Measurements from ENCODE around the gene MIS18BP1. TPM values are rescaled to one million over a fixed set of nuclear protein-coding genes. Genes with fewer than 3 reads are reported as not detected.

Gene MIS18BP1
- total RNA-seq, 2 donors from 2014 or later: 61.0 to 91.8 TPM

DNA sequence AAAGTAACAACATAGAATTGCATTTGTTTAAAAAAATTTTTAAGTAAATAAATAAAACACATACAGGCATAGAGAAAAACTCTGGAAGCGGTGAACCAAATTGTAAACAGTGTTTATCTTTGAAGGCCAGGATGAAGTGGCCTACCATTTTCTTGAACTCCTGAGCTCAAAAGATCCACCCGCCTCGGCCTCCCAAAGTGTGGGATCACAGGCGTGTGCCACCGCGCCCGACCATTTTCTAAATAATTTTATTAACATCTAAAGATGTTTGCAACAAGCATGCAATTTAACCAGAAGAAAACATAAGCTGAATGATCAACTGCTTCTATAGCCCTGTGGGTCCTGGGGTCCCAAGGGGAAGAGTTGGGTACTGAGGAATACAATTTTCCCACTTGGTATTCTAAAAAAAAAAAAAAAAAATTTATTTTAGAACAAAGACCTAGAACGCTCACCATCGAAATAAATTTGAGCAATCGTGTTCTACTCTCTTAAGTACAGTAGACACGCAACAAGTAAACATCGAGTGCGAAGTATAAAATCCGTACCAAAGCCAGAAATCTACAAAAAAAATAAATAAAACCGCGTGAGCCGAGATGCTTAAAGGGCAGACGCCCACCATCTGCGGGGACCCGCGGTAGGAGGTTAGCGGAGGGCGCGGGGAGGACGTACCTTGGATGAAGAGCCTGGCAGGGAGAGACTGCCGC lies 484 bp downstream of the MIS18BP1 start:
- peak overlapping the region; percentile 92 for H3K4me3 ChIP-seq (ENCODE audit: low read length)
- peaks cover 3% of the 10 kb centered on the region for H3K36me3 Mint-ChIP-seq (ENCODE audit: low read depth)
- peaks cover 16% of the 10 kb centered on the region for H3K9me3 Mint-ChIP-seq
- H3K4me1 ChIP-seq (ENCODE audit: control insufficient read depth, insufficient read depth, low read length): no peaks in the 10 kb centered on the region
- H3K9me3 ChIP-seq (ENCODE audit: control insufficient read depth, low read length): peaks cover 17% of the 10 kb centered on the region
- H3K9ac ChIP-seq (ENCODE audit: extremely low read depth, low read length, poor library complexity, severe bottlenecking): peak overlapping the region; percentile 92
- H3K27ac ChIP-seq (ENCODE audit: low read depth, low read length): no peak overlapping the region
- H3K27me3 ChIP-seq (ENCODE audit: control insufficient read depth, insufficient read depth, low read length, poor library complexity, severe bottlenecking): no peaks in the 10 kb centered on the region
- peak; percentile 50 for DNase-seq
- no peaks in the 10 kb centered on the region for H3K36me3 ChIP-seq (ENCODE audit: control insufficient read depth, insufficient read depth, low read length)
- peak overlapping the region; percentile 83 for H3K4me3 Mint-ChIP-seq
- TF ChIP-seq CTCF (conservative IDR thresholded peaks at IDR 0.05): no peak
- H3K27me3 Mint-ChIP-seq (ENCODE audit: insufficient read depth): peaks cover 6% of the 10 kb centered on the region
- peak overlapping the region; percentile 94 for H3K27ac Mint-ChIP-seq
- WGBS, 2 experiments (ENCODE audit: insufficient coverage in 1 of 2, insufficient read length in 1 of 2): 0 to 1% methylated on average over 10 to 26 of the region's 26 CpGs
- H3K4me1 Mint-ChIP-seq: peaks cover 15% of the 10 kb centered on the region

GRCh38 chr14:45251912-45252311 lies 1.1 kb downstream of the MIS18BP1 start:
- Histone ChIP-seq H3K27me3 (ENCODE audit: control insufficient read depth, insufficient read depth, low read length, poor library complexity, severe bottlenecking) (no peaks in the 10 kb centered on the region), H3K4me3 (ENCODE audit: low read length) (peak overlapping the region; percentile 92), H3K9me3 (ENCODE audit: control insufficient read depth, low read length) (peaks cover 11% of the 10 kb centered on the region), H3K4me1 (ENCODE audit: control insufficient read depth, insufficient read depth, low read length) (no peaks in the 10 kb centered on the region), H3K27ac (ENCODE audit: low read depth, low read length) (no peak overlapping the region), H3K36me3 (ENCODE audit: control insufficient read depth, insufficient read depth, low read length) (no peaks in the 10 kb centered on the region), H3K9ac (ENCODE audit: extremely low read depth, low read length, poor library complexity, severe bottlenecking) (peak overlapping the region; percentile 92)
- no peak for DNase-seq
- peaks cover 13% of the 10 kb centered on the region for H3K9me3 Mint-ChIP-seq
- H3K4me1 Mint-ChIP-seq: peaks cover 15% of the 10 kb centered on the region
- WGBS, 2 experiments (ENCODE audit: insufficient coverage in 1 of 2, insufficient read length in 1 of 2): 42 to 100% methylated on average over 1 to 4 of the region's 5 CpGs
- H3K4me3 Mint-ChIP-seq: peak overlapping the region; percentile 83
- peaks cover 3% of the 10 kb centered on the region for H3K36me3 Mint-ChIP-seq (ENCODE audit: low read depth)
- peak overlapping the region; percentile 88 for H3K27ac Mint-ChIP-seq
- TF ChIP-seq CTCF (conservative IDR thresholded peaks at IDR 0.05): no peak
- peaks cover 6% of the 10 kb centered on the region for H3K27me3 Mint-ChIP-seq (ENCODE audit: insufficient read depth)

DNA sequence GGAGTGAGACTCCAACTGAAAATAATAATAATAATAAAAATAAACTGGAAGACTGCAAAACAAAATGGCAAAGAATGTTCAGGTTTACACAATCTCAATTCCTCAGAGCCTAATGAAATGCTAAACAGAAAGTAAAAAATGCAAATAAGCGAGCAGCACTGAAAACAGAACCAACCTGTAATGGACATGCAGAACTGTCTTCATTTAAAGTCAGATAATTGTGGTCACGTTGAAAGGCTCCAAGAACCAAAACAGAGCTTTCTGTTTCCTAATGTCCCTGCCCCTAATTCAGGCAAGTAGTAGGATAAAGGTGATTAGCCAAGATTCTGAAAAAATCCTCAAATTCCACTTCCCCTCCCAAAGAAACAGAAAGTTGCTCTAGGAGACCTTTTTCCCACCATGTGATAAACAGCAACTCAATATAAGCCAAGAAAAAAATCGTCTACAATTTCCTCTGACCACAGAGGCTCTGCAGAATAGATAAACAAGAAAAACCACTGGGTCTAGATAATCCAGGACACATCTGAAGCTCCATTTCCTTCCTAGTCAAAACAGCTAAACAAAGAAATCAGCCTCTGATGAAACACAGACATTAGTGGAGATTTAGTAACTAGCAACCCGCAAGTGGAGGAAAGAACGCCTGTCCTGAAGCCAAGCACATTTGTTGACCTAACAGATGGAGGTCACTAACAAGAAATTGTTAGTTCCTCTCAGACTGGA lies 3.0 kb downstream of the MIS18BP1 start:
- no peak for DNase-seq
- no peak overlapping the region for H3K4me3 Mint-ChIP-seq
- H3K36me3 Mint-ChIP-seq (ENCODE audit: low read depth): peaks cover 3% of the 10 kb centered on the region
- H3K27ac ChIP-seq (ENCODE audit: low read depth, low read length): no peak overlapping the region
- peaks cover 1% of the 10 kb centered on the region for H3K27me3 Mint-ChIP-seq (ENCODE audit: insufficient read depth)
- H3K9me3 Mint-ChIP-seq: peaks cover 13% of the 10 kb centered on the region
- H3K36me3 ChIP-seq (ENCODE audit: control insufficient read depth, insufficient read depth, low read length): no peaks in the 10 kb centered on the region
- no peaks in the 10 kb centered on the region for H3K27me3 ChIP-seq (ENCODE audit: control insufficient read depth, insufficient read depth, low read length, poor library complexity, severe bottlenecking)
- peak overlapping the region; percentile 68 for H3K4me3 ChIP-seq (ENCODE audit: low read length)
- 92 to 94% methylated on average over 2 to 5 of the region's 5 CpGs for WGBS, 2 experiments (ENCODE audit: insufficient coverage in 1 of 2, insufficient read length in 1 of 2)
- H3K4me1 Mint-ChIP-seq: peaks cover 15% of the 10 kb centered on the region
- no peak for TF ChIP-seq CTCF (conservative IDR thresholded peaks at IDR 0.05)
- H3K4me1 ChIP-seq (ENCODE audit: control insufficient read depth, insufficient read depth, low read length): no peaks in the 10 kb centered on the region
- H3K9me3 ChIP-seq (ENCODE audit: control insufficient read depth, low read length): peaks cover 11% of the 10 kb centered on the region
- no peak overlapping the region for H3K9ac ChIP-seq (ENCODE audit: extremely low read depth, low read length, poor library complexity, severe bottlenecking)
- peak overlapping the region; percentile 48 for H3K27ac Mint-ChIP-seq

All from endodermal cell (in vitro differentiated cells).